ENCODE measurements around the gene DNM3. TPM values are rescaled to one million over a fixed set of nuclear protein-coding genes. Genes with fewer than 3 reads are reported as not detected.

DNM3 gene
- total RNA-seq, 1 donor from 2014 or later, result 4.7 TPM

DNA sequence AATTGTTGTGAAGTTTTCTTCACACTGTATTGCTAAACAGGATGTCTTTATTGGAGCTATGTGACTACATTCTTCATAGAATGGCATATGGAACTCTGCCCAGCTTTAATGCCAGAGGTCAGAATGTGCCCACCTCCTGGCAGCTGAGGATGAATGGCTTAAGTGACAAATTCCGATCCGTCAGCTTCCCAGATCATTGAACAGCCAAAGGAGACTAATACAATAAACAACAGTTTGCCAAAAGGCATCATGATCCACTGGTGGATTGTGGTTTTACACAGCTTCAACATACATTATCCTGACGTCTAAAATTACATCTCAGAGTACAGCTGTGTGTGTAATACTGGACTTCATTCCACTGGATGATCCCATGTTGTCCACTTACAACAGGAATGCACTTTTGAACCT is 510.5 kb downstream of the DNM3 start:
- Histone ChIP-seq H4K20me1 (ENCODE audit: insufficient read depth, low read length) (no peaks in the 10 kb centered on the region), H3K4me1 (ENCODE audit: insufficient read depth, low read length) (peaks cover 28% of the 10 kb centered on the region), H3K4me2 (ENCODE audit: low read length) (peak overlapping the region; percentile 38), H3K9ac (ENCODE audit: low read length) (no peak overlapping the region), H2AFZ (ENCODE audit: low read depth, low read length) (peak overlapping the region; percentile 0), H3K9me3 (ENCODE audit: insufficient read depth, low read depth, low read length) (peaks cover under 1% of the 10 kb centered on the region), H3K36me3 (ENCODE audit: insufficient read depth, low read length) (no peaks in the 10 kb centered on the region), H3K79me2 (ENCODE audit: insufficient read depth, low read length) (no peaks in the 10 kb centered on the region), H3K27me3 (ENCODE audit: insufficient read depth, low read length) (no peaks in the 10 kb centered on the region), H3K27ac (ENCODE audit: low read depth, low read length) (peak overlapping the region; percentile 25), H3K4me3 (ENCODE audit: insufficient read depth, low read depth, low read length) (no peak overlapping the region)
- Mint-ChIP-seq H3K4me3 (ENCODE audit: unreplicated experiment) (no peak overlapping the region), H3K4me1 (ENCODE audit: low read depth, unreplicated experiment) (peaks cover 46% of the 10 kb centered on the region), H3K27ac (ENCODE audit: unreplicated experiment) (peak overlapping the region; percentile 93), H3K27me3 (ENCODE audit: low read depth, unreplicated experiment) (no peaks in the 10 kb centered on the region), H3K36me3 (ENCODE audit: low read depth, unreplicated experiment) (peaks cover 2% of the 10 kb centered on the region), H3K9me3 (ENCODE audit: unreplicated experiment) (peaks cover 10% of the 10 kb centered on the region)
- FAIRE-seq (peak; percentile 81), DNase-seq (ENCODE audit: low read depth) (peak; percentile 83)
- TF ChIP-seq, protein P1, sequence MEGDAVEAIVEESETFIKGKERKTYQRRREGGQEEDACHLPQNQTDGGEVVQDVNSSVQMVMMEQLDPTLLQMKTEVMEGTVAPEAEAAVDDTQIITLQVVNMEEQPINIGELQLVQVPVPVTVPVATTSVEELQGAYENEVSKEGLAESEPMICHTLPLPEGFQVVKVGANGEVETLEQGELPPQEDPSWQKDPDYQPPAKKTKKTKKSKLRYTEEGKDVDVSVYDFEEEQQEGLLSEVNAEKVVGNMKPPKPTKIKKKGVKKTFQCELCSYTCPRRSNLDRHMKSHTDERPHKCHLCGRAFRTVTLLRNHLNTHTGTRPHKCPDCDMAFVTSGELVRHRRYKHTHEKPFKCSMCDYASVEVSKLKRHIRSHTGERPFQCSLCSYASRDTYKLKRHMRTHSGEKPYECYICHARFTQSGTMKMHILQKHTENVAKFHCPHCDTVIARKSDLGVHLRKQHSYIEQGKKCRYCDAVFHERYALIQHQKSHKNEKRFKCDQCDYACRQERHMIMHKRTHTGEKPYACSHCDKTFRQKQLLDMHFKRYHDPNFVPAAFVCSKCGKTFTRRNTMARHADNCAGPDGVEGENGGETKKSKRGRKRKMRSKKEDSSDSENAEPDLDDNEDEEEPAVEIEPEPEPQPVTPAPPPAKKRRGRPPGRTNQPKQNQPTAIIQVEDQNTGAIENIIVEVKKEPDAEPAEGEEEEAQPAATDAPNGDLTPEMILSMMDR (IDR thresholded peaks at IDR 0.05; ENCODE audit: insufficient read depth, low read depth, low read length), result no peak
- TF ChIP-seq EZH2 (IDR thresholded peaks at IDR 0.05; ENCODE audit: insufficient read depth, low read length), result no peak

DNA sequence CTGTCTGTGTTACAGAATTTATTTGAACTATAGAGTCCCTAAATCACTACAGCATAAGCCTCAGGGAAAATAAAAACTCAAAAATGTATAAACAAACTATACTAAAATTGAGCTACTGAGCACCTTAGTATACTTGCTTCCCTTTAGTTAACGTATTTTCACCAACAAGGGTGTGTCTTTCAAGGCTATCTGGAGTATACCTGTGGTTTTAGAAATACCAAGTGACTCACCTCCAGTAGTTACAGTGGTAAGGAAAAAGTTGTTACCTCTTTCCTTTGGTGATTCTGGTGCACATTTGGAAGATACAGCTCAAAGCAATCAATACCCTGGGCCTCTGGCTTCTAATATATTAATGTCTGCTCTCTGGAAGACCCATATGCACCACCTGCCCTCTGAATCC is 511.1 kb downstream of the DNM3 start:
- H3K9ac ChIP-seq (ENCODE audit: low read length), result no peak overlapping the region
- Mint-ChIP-seq H3K9me3 (ENCODE audit: unreplicated experiment) (peaks cover 4% of the 10 kb centered on the region), H3K4me1 (ENCODE audit: low read depth, unreplicated experiment) (peaks cover 53% of the 10 kb centered on the region)

More for the DNA sequence above, 511.1 kb downstream of the DNM3 start:
- Histone ChIP-seq H3K9me3 (ENCODE audit: insufficient read depth, low read depth, low read length) (no peaks in the 10 kb centered on the region), H3K79me2 (ENCODE audit: insufficient read depth, low read length) (no peaks in the 10 kb centered on the region), H3K27ac (ENCODE audit: low read depth, low read length) (peak overlapping the region; percentile 25), H3K4me3 (ENCODE audit: insufficient read depth, low read depth, low read length) (no peak overlapping the region), H3K36me3 (ENCODE audit: insufficient read depth, low read length) (no peaks in the 10 kb centered on the region), H4K20me1 (ENCODE audit: insufficient read depth, low read length) (no peaks in the 10 kb centered on the region), H3K4me2 (ENCODE audit: low read length) (peak overlapping the region; percentile 38), H3K27me3 (ENCODE audit: insufficient read depth, low read length) (no peaks in the 10 kb centered on the region), H2AFZ (ENCODE audit: low read depth, low read length) (no peak overlapping the region), H3K4me1 (ENCODE audit: insufficient read depth, low read length) (peaks cover 34% of the 10 kb centered on the region)
- FAIRE-seq (peak; percentile 23), DNase-seq (ENCODE audit: low read depth) (peak; percentile 77)
- Mint-ChIP-seq H3K27me3 (ENCODE audit: low read depth, unreplicated experiment) (no peaks in the 10 kb centered on the region), H3K27ac (ENCODE audit: unreplicated experiment) (no peak overlapping the region), H3K4me3 (ENCODE audit: unreplicated experiment) (no peak overlapping the region), H3K36me3 (ENCODE audit: low read depth, unreplicated experiment) (peaks cover 2% of the 10 kb centered on the region)
- TF ChIP-seq, protein P1 (IDR thresholded peaks at IDR 0.05; ENCODE audit: insufficient read depth, low read depth, low read length), result no peak
- no peak for TF ChIP-seq EZH2 (IDR thresholded peaks at IDR 0.05; ENCODE audit: insufficient read depth, low read length)
